ENCODE measurements around the gene PARP2.

Gene PARP2

DNA sequence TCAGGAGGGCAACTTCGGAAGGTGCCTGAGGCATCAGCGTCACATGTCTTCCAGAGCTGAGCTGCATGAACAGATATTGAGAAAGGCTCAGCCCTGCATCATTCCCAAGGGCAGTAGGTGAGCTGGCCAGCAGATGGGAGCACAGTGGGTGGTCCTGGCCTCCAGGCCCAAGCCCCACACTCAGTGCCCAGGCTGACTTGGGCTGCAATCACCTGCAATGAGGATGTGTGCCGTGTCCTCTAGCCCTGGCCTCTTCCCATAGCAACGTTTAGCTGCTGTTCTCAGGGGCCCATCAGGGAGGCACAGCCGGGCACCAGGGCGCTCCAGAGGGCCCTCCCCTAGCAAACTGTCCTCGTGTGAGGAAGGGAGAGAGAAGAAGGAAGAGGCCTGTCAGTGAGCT lies 37.9 kb downstream of the PARP2 start:
- DNase-seq (ENCODE audit: extremely low read depth, insufficient read length) = no peak
- Histone ChIP-seq H3K36me3 (ENCODE audit: control insufficient read depth, insufficient read depth, low read length) (peaks cover 66% of the 10 kb centered on the region), H3K4me3 (replicated peaks; ENCODE audit: low read depth, low read length) (no peak overlapping the region), H3K27me3 (replicated peaks; ENCODE audit: control insufficient read depth, insufficient read depth, low read length) (no peaks in the 10 kb centered on the region)
- no peak for TF ChIP-seq CTCF (IDR thresholded peaks at IDR 0.05; ENCODE audit: insufficient read depth, low read length, poor library complexity, severe bottlenecking)

DNA sequence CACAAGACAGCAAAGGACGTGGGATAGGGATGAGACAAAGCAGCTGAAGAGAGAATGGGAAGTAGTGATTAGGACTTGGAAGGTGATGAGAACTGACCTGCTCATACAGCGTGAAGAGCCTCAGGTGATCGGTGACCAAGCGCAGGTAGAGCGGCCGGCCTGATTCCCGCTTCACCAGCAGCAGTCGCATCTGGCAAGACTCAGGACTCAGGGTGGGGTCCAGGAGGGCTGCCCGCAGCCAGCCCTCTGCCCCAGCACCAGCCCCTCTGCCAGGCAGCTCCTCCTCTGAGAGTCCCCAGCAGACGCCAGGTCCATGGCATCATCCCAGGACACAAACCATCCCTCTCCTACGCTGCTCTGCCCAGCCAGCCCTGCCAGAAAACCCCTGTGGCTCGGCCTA lies 39.1 kb downstream of the PARP2 start:
- no peak overlapping the region for H3K4me3 ChIP-seq (replicated peaks; ENCODE audit: low read depth, low read length)
- peaks cover 67% of the 10 kb centered on the region for H3K36me3 ChIP-seq (ENCODE audit: control insufficient read depth, insufficient read depth, low read length)
- DNase-seq (ENCODE audit: extremely low read depth, insufficient read length) = no peak
- TF ChIP-seq CTCF (IDR thresholded peaks at IDR 0.05; ENCODE audit: insufficient read depth, low read length, poor library complexity, severe bottlenecking) = no peak
- H3K27me3 ChIP-seq (replicated peaks; ENCODE audit: control insufficient read depth, insufficient read depth, low read length) = no peaks in the 10 kb centered on the region

GRCh38 chr14:20383032-20383431 lies 39.6 kb downstream of the PARP2 start:
- no peak for TF ChIP-seq CTCF (IDR thresholded peaks at IDR 0.05; ENCODE audit: insufficient read depth, low read length, poor library complexity, severe bottlenecking)
- DNase-seq (ENCODE audit: extremely low read depth, insufficient read length) = no peak
- no peaks in the 10 kb centered on the region for H3K27me3 ChIP-seq (replicated peaks; ENCODE audit: control insufficient read depth, insufficient read depth, low read length)
- no peak overlapping the region for H3K4me3 ChIP-seq (replicated peaks; ENCODE audit: low read depth, low read length)
- peaks cover 66% of the 10 kb centered on the region for H3K36me3 ChIP-seq (ENCODE audit: control insufficient read depth, insufficient read depth, low read length)

- TF ChIP-seq CTCF (IDR thresholded peaks at IDR 0.05; ENCODE audit: insufficient read depth, low read length, poor library complexity, severe bottlenecking) = no peak
- Histone ChIP-seq H3K27me3 (replicated peaks; ENCODE audit: control insufficient read depth, insufficient read depth, low read length) (no peaks in the 10 kb centered on the region), H3K36me3 (ENCODE audit: control insufficient read depth, insufficient read depth, low read length) (peaks cover 65% of the 10 kb centered on the region), H3K4me3 (replicated peaks; ENCODE audit: low read depth, low read length) (no peak overlapping the region)
- no peak for DNase-seq (ENCODE audit: extremely low read depth, insufficient read length)
These were observed 40.2 kb downstream of the PARP2 start for GRCh38 chr14:20383636-20384035.

- DNase-seq (ENCODE audit: extremely low read depth, insufficient read length) = no peak
- Histone ChIP-seq H3K27me3 (replicated peaks; ENCODE audit: control insufficient read depth, insufficient read depth, low read length) (no peaks in the 10 kb centered on the region), H3K36me3 (ENCODE audit: control insufficient read depth, insufficient read depth, low read length) (peaks cover 62% of the 10 kb centered on the region), H3K4me3 (replicated peaks; ENCODE audit: low read depth, low read length) (no peak overlapping the region)
- no peak for TF ChIP-seq CTCF (IDR thresholded peaks at IDR 0.05; ENCODE audit: insufficient read depth, low read length, poor library complexity, severe bottlenecking)
These were observed 40.9 kb downstream of the PARP2 start for GRCh38 chr14:20384321-20384720.

DNA sequence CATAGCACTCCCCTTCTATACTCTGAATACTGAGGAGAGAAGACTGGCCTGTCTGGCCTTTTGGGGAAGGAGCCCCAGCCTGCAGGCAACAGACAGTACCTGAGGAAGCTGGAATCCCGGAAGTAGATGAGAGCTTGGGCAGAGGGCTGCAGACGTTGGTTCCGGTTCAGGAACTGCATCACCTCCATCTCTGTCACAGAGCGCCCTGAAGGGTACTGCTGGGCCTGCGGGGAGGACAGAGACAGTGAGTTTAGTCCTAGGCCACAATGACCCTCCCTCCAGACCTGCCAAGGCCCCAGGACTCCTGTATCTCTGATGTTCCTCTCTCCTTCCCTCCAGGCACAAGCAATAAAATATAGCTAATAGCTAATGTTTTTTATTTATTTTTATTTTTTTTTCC lies 41.5 kb downstream of the PARP2 start:
- Histone ChIP-seq H3K36me3 (ENCODE audit: control insufficient read depth, insufficient read depth, low read length) (peaks cover 61% of the 10 kb centered on the region), H3K4me3 (replicated peaks; ENCODE audit: low read depth, low read length) (no peak overlapping the region), H3K27me3 (replicated peaks; ENCODE audit: control insufficient read depth, insufficient read depth, low read length) (no peaks in the 10 kb centered on the region)
- no peak for TF ChIP-seq CTCF (IDR thresholded peaks at IDR 0.05; ENCODE audit: insufficient read depth, low read length, poor library complexity, severe bottlenecking)
- no peak for DNase-seq (ENCODE audit: extremely low read depth, insufficient read length)
